IMR-90 (cell line): Measurements from ENCODE around the gene SIRPB1. TPM values are rescaled to one million over a fixed set of nuclear protein-coding genes. Genes with fewer than 3 reads are reported as not detected.
A peak's percentile ranks its signal among the peaks of the same experiment; 100 is the strongest.

ENCODE experiments used
- ATAC-seq: fragments of 200-7000 bp; cut with Tn5 transposase; 2 replicates; pipeline ENCODE4 v1.9.1; 2020; ENCODE audit warnings: low read depth, mild to moderate bottlenecking, moderate library complexity
- Bru-seq: library from RNA; stranded (reverse); fragments of 400-500 nt; gene quantifications from one replicate; lab custom pipeline; 2021; lab: Mats Ljungman, UMichigan
- BruChase-seq, 2 experiments: library from RNA; stranded (reverse); fragments of 400-500 nt; gene quantifications; one replicate each; lab custom pipeline; 2021; lab: Mats Ljungman, UMichigan
- BruUV-seq: library from RNA; stranded (reverse); fragments of 400-500 nt; replicated peaks from 2 replicates; lab custom pipeline; 2021; lab: Mats Ljungman, UMichigan
- CTCF ChIA-PET: fragments of 300-600 bp; formaldehyde crosslinking; extraction: SDS; loops from one replicate; lab custom pipeline; 2021; ENCODE audit warnings: antibody characterized with exemption; lab: Yijun Ruan, JAX
- POLR2A ChIA-PET: fragments of 300-600 bp; sonication (Branson Sonifier 250); formaldehyde crosslinking; loops from one replicate; lab custom pipeline; 2022; ENCODE audit warnings: antibody characterized with exemption; ENCODE audit not compliant: unreplicated experiment; lab: Charles Lee
- DNase-seq: peaks from one replicate; pipeline ENCODE4 v3.0.0; 2013
- H2AFZ ChIP-seq: replicated peaks from 2 replicates; pipeline ENCODE3; 2013; ENCODE audit warnings: low read length, mild to moderate bottlenecking; ENCODE audit not compliant: poor library complexity
- H2AK5ac ChIP-seq: 2 replicates; pipeline ENCODE4 v1.6.1; 2013; ENCODE audit warnings: low read depth, low read length, inconsistent platforms
- H2AK9ac ChIP-seq: replicated peaks from 2 replicates; pipeline ENCODE3; 2013; ENCODE audit warnings: mild to moderate bottlenecking, low read depth, low read length, moderate library complexity; ENCODE audit not compliant: poor library complexity
- H2BK120ac ChIP-seq: 2 replicates; pipeline ENCODE4 v1.6.1; 2013; ENCODE audit warnings: low read depth, low read length, inconsistent platforms
- H2BK15ac ChIP-seq: 3 replicates; pipeline ENCODE4 v1.6.1; 2013; ENCODE audit warnings: low read depth, low read length, inconsistent platforms
- H2BK20ac ChIP-seq: 2 replicates; pipeline ENCODE4 v1.6.1; 2013; ENCODE audit warnings: low read depth, mild to moderate bottlenecking, inconsistent platforms, low read length, moderate library complexity
- H2BK5ac ChIP-seq: 2 replicates; pipeline ENCODE4 v1.6.1; 2013; ENCODE audit warnings: mild to moderate bottlenecking, low read depth, low read length, inconsistent platforms; ENCODE audit not compliant: poor library complexity, severe bottlenecking
- H3K14ac ChIP-seq: replicated peaks from 2 replicates; pipeline ENCODE4 v1.6.1; 2013; ENCODE audit warnings: low read depth, low read length, inconsistent platforms
- H3K18ac ChIP-seq: 2 replicates; pipeline ENCODE4 v1.6.1; 2013; ENCODE audit warnings: low read depth, low read length, control low read depth
- H3K23ac ChIP-seq: 2 replicates; pipeline ENCODE4 v1.6.1; 2013; ENCODE audit warnings: low read depth, low read length, inconsistent platforms
- H3K27ac ChIP-seq: 2 replicates; pipeline ENCODE4 v1.5.1; 2013; ENCODE audit warnings: mild to moderate bottlenecking, control low read depth, low read length; ENCODE audit not compliant: insufficient read depth
- H3K27me3 ChIP-seq: 2 replicates; pipeline ENCODE4 v1.6.1; 2013; ENCODE audit warnings: low read length; ENCODE audit not compliant: control insufficient read depth, insufficient read depth
- H3K36me3 ChIP-seq: 2 replicates; pipeline ENCODE4 v1.6.1; 2013; ENCODE audit warnings: low read length, mixed read lengths; ENCODE audit not compliant: control insufficient read depth, insufficient read depth
- H3K4ac ChIP-seq: 2 replicates; pipeline ENCODE4 v1.6.1; 2013; ENCODE audit warnings: low read depth, low read length, inconsistent platforms
- H3K4me1 ChIP-seq: 2 replicates; pipeline ENCODE4 v1.6.1; 2013; ENCODE audit warnings: low read length, mixed read lengths; ENCODE audit not compliant: control insufficient read depth, insufficient read depth
- H3K4me2 ChIP-seq: 2 replicates; pipeline ENCODE4 v1.6.1; 2013; ENCODE audit warnings: low read depth, mild to moderate bottlenecking, control low read depth, low read length, moderate library complexity
- H3K4me3 ChIP-seq: 2 replicates; pipeline ENCODE4 v1.5.1; 2013; ENCODE audit warnings: low read depth, mild to moderate bottlenecking, control low read depth, low read length, moderate library complexity; ENCODE audit not compliant: insufficient read depth
- H3K56ac ChIP-seq: 2 replicates; pipeline ENCODE4 v1.6.1; 2013; ENCODE audit warnings: low read length, inconsistent platforms; ENCODE audit not compliant: insufficient read depth; ENCODE audit errors: extremely low read depth
- H3K79me1 ChIP-seq, 2 experiments: 2 replicates each; pipeline ENCODE4 v1.6.1; 2013; ENCODE audit warnings: low read length in 2 of 2, inconsistent platforms in 1 of 2, low read depth in 1 of 2
- H3K9ac ChIP-seq: 2 replicates; pipeline ENCODE4 v1.6.1; 2013; ENCODE audit warnings: low read depth, low read length, control low read depth
- H3K9me1 ChIP-seq: 2 replicates; pipeline ENCODE4 v1.6.1; 2013; ENCODE audit warnings: low read length, inconsistent platforms; ENCODE audit not compliant: insufficient read depth
- H3K9me3 ChIP-seq: 2 replicates; pipeline ENCODE4 v1.6.1; 2013; ENCODE audit warnings: low read length; ENCODE audit not compliant: control insufficient read depth, insufficient read depth
- H4K20me1 ChIP-seq: 2 replicates; pipeline ENCODE4 v1.6.1; 2013; ENCODE audit warnings: low read length, inconsistent platforms; ENCODE audit not compliant: insufficient read depth
- H4K5ac ChIP-seq: 2 replicates; pipeline ENCODE4 v1.6.1; 2013; ENCODE audit warnings: mild to moderate bottlenecking, low read depth, low read length, control low read depth
- H4K8ac ChIP-seq, 2 experiments: 2 replicates each; pipeline ENCODE4 v1.6.1; 2013; ENCODE audit warnings: low read depth in 2 of 2, low read length in 2 of 2, control low read depth in 1 of 2, inconsistent platforms in 1 of 2
- H4K91ac ChIP-seq: 2 replicates; pipeline ENCODE4 v1.6.1; 2013; ENCODE audit warnings: low read depth, low read length, inconsistent platforms; ENCODE audit not compliant: insufficient read depth
- BHLHE40 ChIP-seq: fragments of 150-350 bp; IDR thresholded peaks from 2 replicates; pipeline ENCODE4 v1.6.1; 2016; ENCODE audit warnings: mild to moderate bottlenecking, low read depth, low read length
- CEBPB ChIP-seq: IDR thresholded peaks from 2 replicates; pipeline ENCODE4 v1.6.1; 2012; ENCODE audit warnings: low read depth, low read length, improper control_type of control experiment
- CHD1 ChIP-seq: IDR thresholded peaks from 2 replicates; pipeline ENCODE4 v1.6.1; 2012; ENCODE audit warnings: low read depth, low read length, improper control_type of control experiment
- CTCF ChIP-seq: conservative IDR thresholded peaks from 2 replicates; pipeline ENCODE4 v1.5.1; 2012; ENCODE audit warnings: mild to moderate bottlenecking, low read depth, low read length, improper control_type of control experiment
- ELK1 ChIP-seq: fragments of 150-350 bp; IDR thresholded peaks from 2 replicates; pipeline ENCODE4 v1.6.1; 2016; ENCODE audit warnings: low read depth, mild to moderate bottlenecking, low read length, moderate library complexity, borderline replicate concordance
- FOS ChIP-seq: fragments of 150-350 bp; IDR thresholded peaks from 2 replicates; pipeline ENCODE4 v1.6.1; 2016; ENCODE audit warnings: low read depth, low read length
- MAFK ChIP-seq: IDR thresholded peaks from 2 replicates; pipeline ENCODE4 v1.6.1; 2012; ENCODE audit warnings: low read depth, low read length, improper control_type of control experiment
- MAZ ChIP-seq: IDR thresholded peaks from 2 replicates; pipeline ENCODE4 v1.6.1; 2012; ENCODE audit warnings: low read depth, mild to moderate bottlenecking, low read length, improper control_type of control experiment, moderate library complexity, borderline replicate concordance
- MXI1 ChIP-seq: IDR thresholded peaks from 2 replicates; pipeline ENCODE4 v1.6.1; 2012; ENCODE audit warnings: low read depth, mild to moderate bottlenecking, low read length, moderate library complexity, borderline replicate concordance
- RAD21 ChIP-seq: IDR thresholded peaks from 2 replicates; pipeline ENCODE4 v1.6.1; 2012; ENCODE audit warnings: low read length, improper control_type of control experiment
- RCOR1 ChIP-seq: IDR thresholded peaks from 2 replicates; pipeline ENCODE4 v1.6.1; 2012; ENCODE audit warnings: mild to moderate bottlenecking, low read length, improper control_type of control experiment; ENCODE audit not compliant: insufficient replicate concordance
- RFX5 ChIP-seq: IDR thresholded peaks from 2 replicates; pipeline ENCODE4 v1.8.0; 2012; ENCODE audit warnings: low read depth, mild to moderate bottlenecking, low read length, moderate library complexity
- SMC3 ChIP-seq: fragments of 150-350 bp; IDR thresholded peaks from 2 replicates; pipeline ENCODE4 v1.6.1; 2016; ENCODE audit warnings: low read depth, mild to moderate bottlenecking, antibody characterized with exemption, low read length, moderate library complexity
- USF2 ChIP-seq: fragments of 150-350 bp; IDR thresholded peaks from 2 replicates; pipeline ENCODE4 v1.6.1; 2017; ENCODE audit warnings: mild to moderate bottlenecking, antibody characterized with exemption, low read length, low read depth
- WGBS, 2 experiments: methylation state at CpG; one replicate each; pipeline versions ENCODE4 v1.1.5 to v1.1.7; 2013; ENCODE audit warnings: missing lambda C conversion rate in 2 of 2; ENCODE audit not compliant: insufficient read length in 1 of 2; ENCODE audit errors: extremely low coverage in 2 of 2; 5-methylcytosine and 5-hydroxymethylcytosine counted together
- dilution Hi-C: fragments of 300-500 bp; cut with HindIII; formaldehyde crosslinking; loops from one replicate; pipeline ENCODE4 v1.14.3; 2018; ENCODE audit warnings: low sequenced_read_pairs; ENCODE audit not compliant: unreplicated experiment
- in situ Hi-C: fragments of 300-500 bp; cut with MboI; formaldehyde crosslinking; loops from 3 replicates; pipeline ENCODE4 v1.14.3; 2019; ENCODE audit warnings: low sequenced_read_pairs, inconsistent platforms, mixed read lengths
- intact Hi-C: fragments of 100-400 bp; cut with micrococcal nuclease; formaldehyde crosslinking; loops from 2 replicates; pipeline ENCODE4 v1.10.0; 2022
- long read RNA-seq: library from polyadenylated mRNA; unstranded; transcript quantifications from one replicate; pipeline ENCODE4 v2.0.0, GENCODE V29; 2021; ENCODE audit not compliant: unreplicated experiment
- polyA plus RNA-seq, 3 experiments: library from polyadenylated mRNA; depleted of rRNA; stranded (reverse); fragments of >200 nt; gene quantifications; 2 replicates each; pipeline ENCODE4 v1.2.3, GENCODE V29; 2012; ENCODE audit warnings: low replicate concordance in 1 of 3
- total RNA-seq: library from RNA; depleted of rRNA; stranded (reverse); fragments of >200 nt; gene quantifications from 2 replicates; pipeline ENCODE4 v1.2.3, GENCODE V29; 2012; rRNA removed

Gene SIRPB1
- total RNA-seq (0.56 and 0.90 TPM in 2 replicates), polyA plus RNA-seq (2012; rRNA removed) (1.0 and 1.6 TPM in 2 replicates), Bru-seq, nascent RNA (percentile 21 among the genes with signal in this experiment), BruChase-seq, experiment 1, labeled RNA remaining after a 6-hour chase (percentile 31 among the genes with signal in this experiment), BruChase-seq, experiment 2, labeled RNA remaining after a 2-hour chase (percentile 31 among the genes with signal in this experiment)
- polyA plus RNA-seq (2012; cell fraction: cytosol; rRNA removed), result 0.55 and 0.93 TPM in 2 replicates
- 0.84 and 1.1 TPM in 2 replicates for polyA plus RNA-seq (2012; cell fraction: nucleus; rRNA removed; ENCODE audit: low replicate concordance)
- long read RNA-seq, result 0 reads

GRCh38 chr20:1619861-1620444 is at the start of gene SIRPB1:
Gene SIRPB1 (minus strand): TSS chr20:1620009. CDS start chr20:1619944, 65 bp downstream.
- H2AFZ ChIP-seq, result no peak within 1 kb of the TSS
- H3K9me3 ChIP-seq, result 0 out of 2 replicates have a peak, but pooled peaks cover 1% of the 10 kb centered on the region
- H3K27me3 ChIP-seq, result no peaks in the 10 kb centered on the region
- H3K23ac ChIP-seq, result no peak within 1 kb of the TSS
- no peak within 1 kb of the TSS for H4K5ac ChIP-seq
- DNase-seq (peak; percentile 0), ATAC-seq (no peak)
- no peaks in the 10 kb centered on the region for H4K20me1 ChIP-seq
- H2BK120ac ChIP-seq, result no peak within 1 kb of the TSS
- WGBS, 2 experiments, result 39% methylated on average over 4 of the region's 5 CpGs; no CpG with 5 or more reads in 1 of the 2 experiments
- no peaks in the 10 kb centered on the region for H3K36me3 ChIP-seq
- H3K18ac ChIP-seq, result no peak within 1 kb of the TSS
- H4K8ac ChIP-seq, result no peak within 1 kb of the TSS
- no peaks in the 10 kb centered on the region for H3K79me1 ChIP-seq
- intact Hi-C loops, result no loop called here
- H3K56ac ChIP-seq, result no peak within 1 kb of the TSS
- H3K4me3 ChIP-seq, result no peak within 1 kb of the TSS
- ChIA-PET POLR2A (no interaction called here), CTCF (no interaction called here)
- no peaks in the 10 kb centered on the region for H3K9me1 ChIP-seq
- no peak within 1 kb of the TSS for H3K27ac ChIP-seq
- in situ Hi-C loops, result no loop called here
- H3K4ac ChIP-seq, result no peak within 1 kb of the TSS
- no peak within 1 kb of the TSS for H3K14ac ChIP-seq
- no peak within 1 kb of the TSS for H2AK5ac ChIP-seq
- H2BK20ac ChIP-seq, result no peak within 1 kb of the TSS
- H2BK5ac ChIP-seq, result no peak within 1 kb of the TSS
- H3K9ac ChIP-seq, result no peak within 1 kb of the TSS
- no peak within 1 kb of the TSS for H4K91ac ChIP-seq
- no TSS peak for BruUV-seq
- H3K4me1 ChIP-seq, result no peaks in the 10 kb centered on the region
- dilution Hi-C loops, result no loop called here
- H2BK15ac ChIP-seq, result no peak within 1 kb of the TSS
- H2AK9ac ChIP-seq, result peak within 1 kb of the TSS; percentile 42
- H3K4me2 ChIP-seq, result no peak within 1 kb of the TSS
- TF ChIP-seq ELK1 (no peak), SMC3 (no peak), FOS (no peak), CEBPB (no peak), RFX5 (no peak), USF2 (no peak), CTCF (no peak), RAD21 (no peak), RCOR1 (no peak), MAZ (no peak), CHD1 (no peak), BHLHE40 (no peak), MXI1 (no peak), MAFK (no peak)
